OCI-LY3 (cell line): ENCODE data around the gene RHOBTB3.

Source experiments
- H2AFZ ChIP-seq: fragments of 200-600, 300-600 bp; shearing (Covaris generic); 2 replicates; pipeline ENCODE4 v1.6.0; 2014; ENCODE audit warnings: antibody characterized with exemption, low read depth, low read length
- H3K27ac ChIP-seq: fragments of 200-600, 300-600 bp; sonication (generic); 2 replicates; pipeline ENCODE4 v1.5.1; 2014; ENCODE audit warnings: mild to moderate bottlenecking, low read length, moderate library complexity, mixed read lengths
- H3K27me3 ChIP-seq: fragments of 200-600, 300-600 bp; sonication (generic); 2 replicates; pipeline ENCODE4 v1.6.1; 2014; ENCODE audit warnings: low read depth, low read length, mixed read lengths
- H3K36me3 ChIP-seq: fragments of 200-600, 300-600 bp; sonication (generic); replicated peaks from 2 replicates; pipeline ENCODE3; 2014; ENCODE audit warnings: low read depth, low read length, mixed read lengths
- H3K4me1 ChIP-seq: fragments of 300-600, 200-600 bp; sonication (generic); 2 replicates; pipeline ENCODE4 v1.6.1; 2014; ENCODE audit warnings: low read length, mixed read lengths
- H3K4me2 ChIP-seq: fragments of 200-600, 300-600 bp; sonication (generic); 2 replicates; pipeline ENCODE4 v1.6.1; 2014; ENCODE audit warnings: low read length, mixed read lengths
- H3K4me3 ChIP-seq: fragments of 300-600, 200-600 bp; sonication (generic); 2 replicates; pipeline ENCODE4 v1.5.1; 2014; ENCODE audit warnings: antibody characterized with exemption, mild to moderate bottlenecking, low read length, moderate library complexity
- H3K79me2 ChIP-seq: fragments of 300-600, 200-600 bp; shearing (Covaris generic); 2 replicates; pipeline ENCODE4 v1.6.1; 2014; ENCODE audit warnings: mild to moderate bottlenecking, low read length, mixed read lengths
- H3K9ac ChIP-seq: fragments of 300-600, 200-600 bp; shearing (Covaris generic); 2 replicates; pipeline ENCODE4 v1.6.0; 2014; ENCODE audit warnings: mild to moderate bottlenecking, low read length, moderate library complexity
- H3K9me3 ChIP-seq: fragments of 200-600, 300-600 bp; shearing (Covaris generic); 2 replicates; pipeline ENCODE4 v1.6.1; 2014; ENCODE audit warnings: low read length, mixed read lengths; ENCODE audit not compliant: insufficient read depth
- H4K20me1 ChIP-seq: fragments of 200-600, 300-600 bp; sonication (generic); 2 replicates; pipeline ENCODE4 v1.6.1; 2016; ENCODE audit warnings: low read length, mixed read lengths; ENCODE audit not compliant: insufficient read depth
- EZH2phosphoT487 ChIP-seq: fragments of 200-600 bp; shearing (Covaris generic); IDR thresholded peaks from 2 replicates; pipeline ENCODE4 v1.6.1; 2018; ENCODE audit warnings: antibody characterized with exemption, mixed run types, low read depth
- TF ChIP-seq, protein P1 (sequence below): fragments of 200-600, 300-600 bp; sonication (generic); IDR thresholded peaks from 2 replicates; pipeline ENCODE4 v1.5.1; 2014; ENCODE audit warnings: antibody characterized with exemption, low read length, low read depth

Gene RHOBTB3

DNA sequence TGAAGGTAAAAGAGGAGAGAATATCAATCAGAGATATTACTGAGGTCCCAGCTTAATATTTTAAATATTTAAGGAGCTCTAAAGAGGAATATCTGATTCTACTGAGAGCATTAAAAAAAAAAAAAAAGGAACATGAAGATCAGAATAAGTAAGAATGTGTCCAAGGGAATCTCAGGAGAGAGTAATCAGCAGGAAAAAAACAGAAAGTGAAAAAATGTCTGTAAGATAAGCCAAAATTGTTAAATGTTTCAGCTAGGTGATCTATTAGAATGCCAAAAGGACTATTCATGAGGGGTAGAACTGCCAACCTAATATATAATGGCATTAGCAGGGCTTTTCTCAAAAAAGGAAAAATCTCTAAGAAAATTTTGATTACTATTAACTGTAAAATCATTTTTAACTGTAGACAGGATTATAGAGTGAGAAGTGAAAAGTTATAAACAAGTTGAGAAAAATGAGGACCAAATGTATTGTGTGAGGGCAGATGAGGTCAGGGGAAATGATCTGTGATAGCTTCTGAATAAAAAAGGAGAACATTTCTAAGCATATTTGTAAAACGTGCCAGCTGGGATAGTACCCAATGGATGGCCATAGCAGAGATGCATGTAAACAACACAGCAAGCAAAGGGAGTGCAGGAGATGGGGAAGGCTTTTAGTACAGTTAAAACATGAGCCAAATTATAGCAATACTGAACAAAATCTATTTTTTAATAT, 9.4 kb upstream of the RHOBTB3 start:
- Histone ChIP-seq H3K36me3 (no peaks in the 10 kb centered on the region), H3K27ac (no peak overlapping the region), H3K9ac (no peak overlapping the region), H3K79me2 (no peaks in the 10 kb centered on the region), H4K20me1 (no peaks in the 10 kb centered on the region), H3K4me1 (peaks cover 23% of the 10 kb centered on the region), H3K27me3 (no peaks in the 10 kb centered on the region), H2AFZ (no peak overlapping the region), H3K4me3 (no peak overlapping the region), H3K4me2 (no peak overlapping the region), H3K9me3 (no peaks in the 10 kb centered on the region)
- no peak for TF ChIP-seq EZH2phosphoT487
- TF ChIP-seq, protein P1, sequence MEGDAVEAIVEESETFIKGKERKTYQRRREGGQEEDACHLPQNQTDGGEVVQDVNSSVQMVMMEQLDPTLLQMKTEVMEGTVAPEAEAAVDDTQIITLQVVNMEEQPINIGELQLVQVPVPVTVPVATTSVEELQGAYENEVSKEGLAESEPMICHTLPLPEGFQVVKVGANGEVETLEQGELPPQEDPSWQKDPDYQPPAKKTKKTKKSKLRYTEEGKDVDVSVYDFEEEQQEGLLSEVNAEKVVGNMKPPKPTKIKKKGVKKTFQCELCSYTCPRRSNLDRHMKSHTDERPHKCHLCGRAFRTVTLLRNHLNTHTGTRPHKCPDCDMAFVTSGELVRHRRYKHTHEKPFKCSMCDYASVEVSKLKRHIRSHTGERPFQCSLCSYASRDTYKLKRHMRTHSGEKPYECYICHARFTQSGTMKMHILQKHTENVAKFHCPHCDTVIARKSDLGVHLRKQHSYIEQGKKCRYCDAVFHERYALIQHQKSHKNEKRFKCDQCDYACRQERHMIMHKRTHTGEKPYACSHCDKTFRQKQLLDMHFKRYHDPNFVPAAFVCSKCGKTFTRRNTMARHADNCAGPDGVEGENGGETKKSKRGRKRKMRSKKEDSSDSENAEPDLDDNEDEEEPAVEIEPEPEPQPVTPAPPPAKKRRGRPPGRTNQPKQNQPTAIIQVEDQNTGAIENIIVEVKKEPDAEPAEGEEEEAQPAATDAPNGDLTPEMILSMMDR, result no peak

DNA sequence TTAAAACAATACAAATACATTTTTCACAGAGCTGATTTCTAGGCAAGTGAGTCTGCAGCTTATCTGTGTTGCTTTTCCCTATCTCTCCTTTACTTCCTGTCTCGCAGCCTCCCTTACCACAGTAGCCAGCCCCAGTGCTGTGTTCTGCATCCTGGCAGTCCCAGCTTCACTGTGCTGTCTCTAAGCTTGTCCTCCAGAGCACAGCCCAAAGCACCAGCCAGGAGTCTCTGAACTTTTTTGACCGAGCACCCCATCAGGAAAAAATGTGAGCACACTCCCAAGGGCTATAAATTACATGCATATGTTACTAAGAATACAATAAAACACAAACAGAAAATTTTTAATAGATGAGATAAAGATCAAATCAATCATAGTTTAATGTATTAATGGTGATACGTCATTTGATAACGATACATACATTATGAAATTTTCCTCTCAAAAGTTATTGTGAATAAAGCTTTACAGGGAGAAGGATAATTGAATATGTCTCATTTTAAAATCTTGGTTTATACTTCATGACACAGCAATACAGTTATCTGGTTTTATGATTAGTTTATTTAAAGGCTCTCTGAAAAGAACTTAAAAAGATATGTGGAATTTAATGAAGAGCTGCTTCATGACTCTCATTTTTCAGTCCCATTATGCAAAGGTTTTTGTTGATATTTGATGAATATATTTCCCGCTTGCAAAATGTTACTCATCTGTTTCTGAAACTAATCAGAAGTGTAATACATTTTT, 7.3 kb upstream of the RHOBTB3 start:
- no peaks in the 10 kb centered on the region for H3K27me3 ChIP-seq
- H3K4me2 ChIP-seq, result no peak overlapping the region
- peaks cover 21% of the 10 kb centered on the region for H3K4me1 ChIP-seq
- no peaks in the 10 kb centered on the region for H3K79me2 ChIP-seq
- H3K9me3 ChIP-seq, result no peaks in the 10 kb centered on the region
- no peak overlapping the region for H3K27ac ChIP-seq
- H2AFZ ChIP-seq, result no peak overlapping the region
- H3K4me3 ChIP-seq, result no peak overlapping the region
- no peak overlapping the region for H3K9ac ChIP-seq
- TF ChIP-seq, protein P1, result no peak
- no peak for TF ChIP-seq EZH2phosphoT487
- H4K20me1 ChIP-seq, result no peaks in the 10 kb centered on the region
- H3K36me3 ChIP-seq, result no peaks in the 10 kb centered on the region

DNA sequence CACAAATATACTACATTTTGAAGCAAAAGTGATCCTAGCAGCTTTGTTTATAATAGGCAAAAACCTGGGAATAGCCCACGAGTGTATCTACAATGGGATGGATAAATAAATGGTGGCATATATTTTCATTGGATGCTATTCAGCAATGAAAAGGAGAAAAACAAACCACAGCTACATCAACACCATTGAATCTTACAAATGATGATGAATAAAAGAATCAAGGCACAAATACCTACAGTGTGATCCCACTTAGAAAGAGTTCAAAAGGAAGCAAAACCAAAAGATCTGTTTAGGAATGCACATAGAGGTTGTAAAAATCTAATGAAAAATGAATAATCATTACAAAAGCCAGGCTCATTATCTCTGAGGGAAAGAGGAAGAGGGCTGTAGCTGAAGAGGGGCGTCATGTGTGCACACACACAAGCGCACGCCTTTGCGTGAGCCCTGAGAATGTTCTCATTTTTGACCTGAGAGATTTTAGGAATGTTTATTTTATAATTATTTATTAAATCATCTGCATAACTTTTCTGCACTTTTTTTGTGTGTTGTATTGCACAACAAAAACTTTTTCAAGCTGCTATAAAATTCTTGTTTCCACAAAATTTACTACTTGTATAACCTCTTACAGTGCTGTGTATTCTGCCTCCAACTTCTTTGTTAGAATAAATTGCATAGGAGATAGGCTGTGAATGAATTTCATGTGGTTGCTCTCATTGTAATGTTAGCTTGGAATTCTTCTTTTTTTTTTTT, 5.9 kb upstream of the RHOBTB3 start:
- H3K27me3 ChIP-seq, result no peaks in the 10 kb centered on the region
- no peak overlapping the region for H3K4me3 ChIP-seq
- H3K9me3 ChIP-seq, result no peaks in the 10 kb centered on the region
- H2AFZ ChIP-seq, result no peak overlapping the region
- no peak overlapping the region for H3K4me2 ChIP-seq
- TF ChIP-seq, protein P1, result no peak
- no peak for TF ChIP-seq EZH2phosphoT487
- no peaks in the 10 kb centered on the region for H3K36me3 ChIP-seq
- peaks cover 22% of the 10 kb centered on the region for H3K4me1 ChIP-seq
- no peak overlapping the region for H3K9ac ChIP-seq
- H4K20me1 ChIP-seq, result no peaks in the 10 kb centered on the region
- no peaks in the 10 kb centered on the region for H3K79me2 ChIP-seq
- no peak overlapping the region for H3K27ac ChIP-seq
